SIG-M5 (cell line): ENCODE data around the gene COPS6.

Experiments used
- DNase-seq: peaks from one replicate; lab custom pipeline; 2025; lab: John Stamatoyannopoulos, UW

COPS6 gene

DNA sequence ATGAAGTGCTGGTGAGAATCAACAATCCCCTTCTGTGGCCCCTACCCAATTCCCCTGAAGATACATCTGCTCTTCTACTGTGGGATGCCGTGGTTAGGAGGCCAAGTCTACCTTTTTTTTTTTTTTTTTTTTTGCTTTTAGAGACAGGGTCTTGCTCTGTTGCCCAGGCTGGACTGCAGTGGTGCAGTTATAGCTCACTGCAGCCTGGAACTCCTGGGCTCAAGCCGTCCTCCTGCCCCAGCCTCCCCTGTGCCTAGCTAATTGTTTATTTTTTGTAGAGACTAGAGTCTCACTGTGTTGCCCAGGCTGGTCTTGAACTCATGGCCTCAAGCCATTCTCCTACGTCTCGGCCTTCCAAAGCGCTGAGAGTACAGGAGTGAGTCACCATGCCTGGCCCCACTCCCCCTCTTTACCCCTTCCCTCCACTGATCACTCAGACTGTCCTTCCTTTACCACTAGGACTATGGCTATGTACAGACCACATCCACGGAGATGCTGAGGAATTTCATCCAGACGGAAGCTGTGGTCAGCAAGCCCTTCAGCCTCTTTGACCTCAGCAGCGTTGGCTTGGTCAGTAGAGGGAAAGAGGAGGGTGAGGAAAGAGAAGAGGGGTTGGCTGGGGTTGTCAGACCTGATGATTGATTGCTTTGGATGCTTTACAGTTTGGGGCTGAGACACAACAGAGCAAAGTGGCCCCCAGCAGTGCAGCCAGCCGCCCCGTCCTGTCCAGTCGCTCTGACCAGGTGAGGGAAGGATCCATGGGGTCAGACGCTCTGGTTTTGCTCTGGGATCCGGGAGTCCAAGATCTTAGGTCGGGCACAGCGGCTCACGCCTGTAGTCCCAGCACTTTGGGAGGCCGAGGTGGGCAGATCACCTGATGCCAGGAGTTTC, 14.4 kb downstream of the COPS6 start:
- DNase-seq = no peak

DNA sequence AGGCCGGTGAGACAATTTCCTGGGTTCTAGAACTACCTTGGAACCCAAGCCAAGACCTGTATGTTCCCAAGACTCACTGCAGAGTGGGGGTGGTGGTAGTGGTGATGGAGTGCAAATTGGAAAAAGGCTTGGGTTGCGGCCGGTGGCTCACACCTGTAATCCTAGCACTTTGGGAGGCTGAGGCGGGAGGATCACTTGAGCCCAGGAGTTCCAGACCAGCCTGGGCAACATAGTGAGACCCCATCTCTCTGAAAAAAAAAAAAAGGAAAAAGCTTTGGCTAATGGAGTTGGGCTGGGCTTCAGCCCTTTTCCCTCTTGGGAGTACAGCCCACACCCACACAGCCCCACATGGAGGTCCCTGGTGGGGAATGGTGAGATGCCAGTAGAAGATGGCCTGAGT, 16.8 kb downstream of the COPS6 start:
- DNase-seq = no peak

DNA sequence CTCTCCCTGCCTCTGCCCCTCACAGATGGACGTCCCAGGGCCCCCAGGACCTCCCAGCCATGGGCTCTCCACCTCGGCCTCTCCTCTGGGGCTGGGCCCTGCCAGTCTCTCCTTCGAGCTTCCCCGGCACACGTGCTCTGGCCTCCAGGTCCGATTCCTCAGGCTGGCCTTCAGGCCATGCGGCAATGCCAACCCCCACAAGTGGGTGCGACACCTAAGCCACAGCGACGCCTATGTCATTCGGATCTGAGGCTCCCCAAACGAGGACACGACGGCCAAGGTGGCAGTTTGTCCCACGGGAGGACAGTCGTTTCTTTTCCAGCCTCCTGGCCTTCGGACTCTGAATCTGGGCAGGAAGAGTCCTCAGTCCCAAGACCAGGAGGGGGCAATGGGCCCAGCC, 17.9 kb downstream of the COPS6 start:
- no peak for DNase-seq

DNA sequence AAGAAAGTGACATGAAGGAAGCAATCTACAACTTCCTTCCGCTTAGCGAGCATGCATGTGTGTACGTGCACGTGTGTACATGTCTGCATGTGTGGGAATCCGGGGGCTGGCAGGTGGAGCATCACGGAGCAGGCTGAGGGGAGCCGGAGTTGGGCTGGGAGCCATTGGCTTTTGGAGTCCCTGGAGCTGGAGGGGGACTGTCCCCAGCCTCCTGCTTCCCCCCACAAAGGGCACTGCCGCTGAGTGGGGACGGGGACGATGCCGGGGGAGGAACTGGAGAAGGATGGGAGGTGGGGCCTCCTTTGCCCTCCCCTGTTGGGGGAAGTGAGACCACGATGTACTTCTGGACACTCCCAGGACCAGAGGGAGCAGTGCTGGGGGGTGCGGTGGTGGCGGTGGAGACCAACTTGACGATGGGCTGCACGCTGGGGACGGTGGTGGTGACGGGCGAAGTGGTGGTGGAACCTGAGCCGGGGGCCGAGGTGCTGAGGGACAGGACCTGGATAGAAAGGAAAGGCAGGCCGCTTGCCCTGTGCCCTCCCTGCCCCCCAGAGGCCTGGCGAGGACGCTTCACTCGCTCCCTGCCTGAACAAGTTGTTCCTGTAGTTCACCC, 18.5 kb downstream of the COPS6 start:
- DNase-seq = no peak

DNA sequence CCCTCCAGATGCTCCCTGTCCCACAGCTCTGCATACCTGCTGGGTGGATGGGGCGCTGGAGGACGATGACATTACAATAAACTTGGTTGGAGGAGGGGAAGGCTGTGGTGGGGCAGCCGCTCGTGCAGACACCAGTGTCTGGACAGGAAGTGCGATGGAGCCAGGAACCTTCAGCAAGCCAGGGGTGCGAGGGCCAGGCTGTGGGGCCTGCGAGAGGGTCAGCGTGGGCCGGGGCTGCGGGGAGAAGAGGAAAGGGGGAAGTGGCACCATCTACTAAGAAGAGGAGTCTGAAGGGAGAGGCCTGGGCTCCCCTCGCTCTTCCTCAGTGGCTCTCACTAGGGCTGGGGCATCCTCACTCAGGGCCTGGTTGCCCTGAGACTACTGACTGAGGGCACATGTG, 19.1 kb downstream of the COPS6 start:
- DNase-seq = no peak

DNA sequence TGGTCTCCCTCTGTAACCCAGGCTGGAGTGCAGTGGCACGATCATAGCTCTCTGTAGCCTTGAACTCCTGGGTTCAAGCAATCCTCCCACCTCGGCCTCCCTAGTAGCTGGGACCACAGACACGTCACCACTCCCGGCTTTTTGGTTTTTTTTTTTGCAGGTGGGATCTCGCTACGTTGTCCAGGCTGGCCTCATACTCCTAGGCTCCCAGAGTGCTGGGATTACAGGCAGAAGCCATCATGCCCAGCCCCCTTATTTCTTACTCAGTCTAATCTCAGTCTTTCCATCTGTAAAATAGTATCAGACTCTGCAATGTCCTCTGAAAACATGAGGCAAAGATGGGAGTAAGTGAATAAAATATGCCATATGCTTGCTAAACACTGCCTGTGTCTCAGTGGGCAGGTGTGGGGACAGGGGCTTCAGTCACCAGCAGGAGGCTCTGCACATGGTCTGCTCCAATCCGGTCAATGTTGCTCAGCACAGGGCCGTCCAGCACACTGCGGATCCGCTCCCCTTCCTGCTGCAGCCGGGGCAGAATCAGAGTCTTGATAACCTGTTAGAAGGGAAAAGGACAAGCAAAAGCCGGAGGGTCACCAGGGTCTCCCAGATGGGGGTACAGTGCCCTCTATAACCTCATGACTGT, 20.9 kb downstream of the COPS6 start:
- no peak for DNase-seq

DNA sequence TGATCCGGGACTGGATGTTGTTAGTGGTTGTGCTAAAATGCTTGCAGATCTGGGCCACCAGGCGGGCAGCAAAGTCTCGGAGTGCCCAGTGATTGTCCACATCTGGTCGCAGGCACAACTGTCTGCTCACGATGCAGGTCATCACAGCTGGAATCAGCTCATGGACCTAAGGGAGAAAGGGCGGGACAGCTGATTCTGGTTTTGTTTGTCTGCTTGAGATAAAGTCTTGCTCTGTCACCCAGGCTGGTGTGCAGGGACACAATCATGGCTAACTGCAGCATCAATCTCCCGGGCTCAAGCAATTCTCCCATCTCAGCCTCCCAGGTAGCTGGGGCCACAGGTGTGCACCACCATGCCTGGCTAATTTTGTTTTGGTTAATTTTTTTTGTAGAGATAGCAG, 22.4 kb downstream of the COPS6 start:
- DNase-seq = no peak

DNA sequence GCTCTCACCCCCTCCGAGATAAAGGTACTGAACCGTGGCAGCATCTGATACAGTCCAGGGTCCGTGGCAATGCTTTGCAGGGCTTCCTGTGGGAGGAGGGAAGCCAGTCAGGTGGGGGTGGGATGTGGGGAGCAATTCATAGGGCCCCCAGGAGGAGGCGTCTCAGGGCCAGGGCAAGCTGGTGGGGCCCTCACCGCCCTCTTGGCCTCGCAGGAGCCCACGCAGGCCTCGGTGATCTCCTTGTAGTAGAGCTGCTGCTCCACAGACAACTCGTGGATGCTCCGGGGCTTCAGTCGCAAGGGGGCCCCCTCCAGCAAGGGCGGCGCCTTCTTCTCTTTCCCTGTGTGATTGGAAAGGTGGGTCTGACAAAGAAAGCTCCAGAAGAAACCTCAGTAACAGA, 23.1 kb downstream of the COPS6 start:
- no peak for DNase-seq

DNA sequence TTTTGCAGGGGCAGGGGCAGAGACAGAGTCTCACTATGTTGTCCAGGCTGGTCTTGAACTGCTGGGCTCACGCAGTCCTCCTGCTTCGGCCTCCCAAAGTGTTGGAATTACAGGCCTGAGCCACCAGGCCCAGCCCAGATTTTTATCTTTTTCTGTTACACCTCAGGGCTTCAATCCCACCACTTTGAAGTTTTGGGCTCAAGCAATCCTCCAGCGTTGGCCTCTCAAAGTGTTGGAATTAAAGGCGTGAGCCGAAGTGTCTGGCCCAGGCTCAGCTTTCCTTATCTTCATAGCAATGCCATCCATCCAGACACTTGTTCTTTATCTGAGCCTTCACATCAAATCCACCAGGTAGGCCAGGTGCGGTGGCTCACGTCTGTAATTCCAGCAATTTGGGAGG, 26.3 kb downstream of the COPS6 start:
- no peak for DNase-seq

DNA sequence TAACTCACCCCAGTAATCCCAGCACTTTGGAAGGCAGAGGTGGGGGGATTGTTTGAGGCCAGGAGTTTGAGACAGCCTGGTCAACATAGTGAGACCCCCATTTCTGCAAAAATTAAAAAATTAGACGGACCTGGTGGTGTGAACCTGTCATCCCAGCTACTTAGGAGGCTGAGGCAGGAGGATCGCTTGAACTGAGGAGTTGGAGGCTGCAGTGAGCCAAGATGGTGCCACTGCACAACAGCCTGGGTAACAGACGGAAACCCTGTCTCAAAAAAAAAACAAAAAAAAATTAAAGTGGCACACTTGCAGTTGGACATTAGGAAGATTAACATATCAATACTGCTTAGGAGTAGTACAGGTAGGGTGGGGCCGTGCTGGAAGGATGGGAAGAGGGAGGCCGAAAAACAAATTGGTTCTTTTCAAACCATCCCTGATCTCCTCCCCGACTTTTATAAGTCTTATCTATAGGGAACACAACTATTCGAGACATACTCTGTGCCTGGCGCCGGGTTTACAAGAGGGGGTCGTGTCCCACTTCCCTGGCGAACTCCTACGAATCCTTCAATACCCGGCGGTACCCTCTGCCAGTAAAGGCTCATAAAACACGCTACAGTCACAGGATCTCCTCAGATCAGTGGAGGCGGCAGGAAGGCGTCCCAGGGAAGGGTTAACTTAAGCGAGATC, 29.8 kb downstream of the COPS6 start:
- DNase-seq = no peak

DNA sequence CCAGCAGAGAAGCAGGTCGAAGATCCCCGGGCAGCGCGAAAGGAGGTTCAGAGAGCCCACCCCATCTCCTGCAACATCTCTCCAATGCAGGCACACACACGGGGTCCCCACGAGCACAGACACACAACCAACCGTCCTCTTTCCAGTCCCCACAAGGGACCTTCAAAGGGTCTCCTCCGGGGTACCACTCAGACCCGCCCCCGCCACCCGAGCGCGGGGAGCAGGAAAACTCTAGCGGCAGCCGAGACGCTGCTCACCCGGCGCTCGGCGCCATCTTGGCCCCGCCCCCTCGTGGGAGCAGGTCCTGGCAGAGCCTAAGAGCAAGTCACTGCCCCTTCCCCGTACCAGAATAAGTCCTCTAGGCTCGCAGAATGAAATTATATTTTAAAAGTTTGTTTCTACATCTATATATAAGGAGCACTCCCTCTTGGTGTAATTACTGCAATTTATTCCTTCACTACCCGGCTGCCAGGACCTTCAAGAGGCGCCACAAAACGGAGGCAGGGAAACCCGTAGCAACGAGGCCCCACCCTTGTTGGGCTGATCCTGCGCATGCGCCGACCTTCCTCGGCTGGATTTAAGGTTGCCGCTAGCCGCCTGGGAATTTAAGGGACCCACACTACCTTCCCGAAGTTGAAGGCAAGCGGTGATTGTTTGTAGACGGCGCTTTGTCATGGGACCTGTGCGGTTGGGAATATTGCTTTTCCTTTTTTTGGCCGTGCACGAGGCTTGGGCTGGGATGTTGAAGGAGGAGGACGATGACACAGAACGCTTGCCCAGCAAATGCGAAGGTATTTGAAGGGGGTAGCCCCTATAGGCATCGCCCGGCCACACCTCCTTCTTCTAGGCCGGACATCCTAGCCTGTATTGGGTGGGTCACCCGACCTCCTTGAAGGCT, 30.6 kb downstream of the COPS6 start, which contains the start of the genes CNPY4 and TAF6:
Gene CNPY4 (plus strand): TSS at position 563 of the 898 bp plus-strand sequence. CDS start 111 bp downstream, at position 674.
Gene TAF6 (minus strand): TSS at position 287 of the 898 bp plus-strand sequence. CDS start 5,149 bp downstream, outside the sequence.
- peak; percentile 57 for DNase-seq

DNA sequence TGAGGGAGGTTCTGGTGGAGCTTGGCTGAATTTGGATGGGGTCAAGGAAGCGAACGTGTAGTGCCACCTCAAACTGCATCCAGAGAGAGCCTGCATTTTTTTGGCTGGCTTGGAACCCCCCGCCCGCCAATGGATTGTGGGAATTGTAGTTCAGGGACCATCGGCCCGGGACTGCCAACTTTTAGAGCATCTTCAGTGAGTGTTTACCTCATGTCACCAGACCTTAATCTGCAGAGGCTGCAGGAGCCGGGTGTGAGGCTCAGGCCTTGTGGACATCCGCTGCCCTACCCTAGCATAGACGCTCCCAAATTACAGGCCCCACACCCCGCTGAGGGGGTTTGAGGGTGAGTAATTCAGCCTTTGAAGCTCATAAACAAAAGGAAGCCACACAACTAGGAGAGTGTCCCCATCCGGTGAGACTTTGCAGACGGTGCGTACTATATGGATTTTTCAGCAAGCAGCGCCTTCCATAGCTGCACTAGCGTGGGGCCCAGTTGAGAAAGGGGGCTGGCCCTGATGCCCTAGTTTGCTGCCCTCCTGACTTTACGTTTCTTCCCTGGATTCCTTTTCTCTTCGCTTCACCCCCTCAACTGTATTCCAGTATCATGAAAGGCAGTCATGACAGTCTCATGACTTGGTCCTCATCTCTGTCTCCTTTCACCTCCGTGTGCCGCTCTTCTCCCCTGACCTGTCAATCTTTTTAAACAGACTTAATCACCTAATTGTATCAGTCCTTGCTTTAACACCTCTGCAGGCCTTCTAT, 31.4 kb downstream of the COPS6 start:
- no peak for DNase-seq

DNA sequence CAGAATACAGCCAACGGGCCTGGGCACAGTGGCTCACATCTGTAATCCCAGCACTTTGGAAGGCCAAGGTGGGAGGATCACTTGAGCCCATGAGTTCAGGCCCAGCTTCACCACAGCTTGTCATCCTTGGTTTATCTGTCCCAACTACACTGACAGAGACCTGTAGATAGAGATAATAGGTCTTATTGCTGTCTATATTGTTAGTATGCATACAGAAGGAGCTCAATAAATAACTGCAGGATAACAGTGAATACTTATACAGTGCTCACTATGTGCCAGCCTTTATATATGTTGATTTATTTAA, 31.9 kb downstream of the COPS6 start:
- no peak for DNase-seq

DNA sequence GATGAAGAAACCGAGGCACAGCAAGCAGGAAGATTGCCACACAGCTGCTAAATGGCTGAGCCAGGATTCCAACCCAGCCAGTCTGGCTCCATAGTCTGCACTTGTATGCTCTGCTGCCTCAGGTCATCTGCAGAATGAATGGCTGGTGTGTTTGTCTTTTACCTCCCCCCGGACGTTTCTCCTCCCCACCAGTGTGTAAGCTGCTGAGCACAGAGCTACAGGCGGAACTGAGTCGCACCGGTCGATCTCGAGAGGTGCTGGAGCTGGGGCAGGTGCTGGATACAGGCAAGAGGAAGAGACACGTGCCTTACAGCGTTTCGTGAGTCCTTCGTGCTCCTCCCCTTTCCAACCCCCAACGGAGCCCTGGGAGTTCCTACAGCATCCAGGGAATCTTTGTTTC, 33.3 kb downstream of the COPS6 start:
- DNase-seq = no peak

DNA sequence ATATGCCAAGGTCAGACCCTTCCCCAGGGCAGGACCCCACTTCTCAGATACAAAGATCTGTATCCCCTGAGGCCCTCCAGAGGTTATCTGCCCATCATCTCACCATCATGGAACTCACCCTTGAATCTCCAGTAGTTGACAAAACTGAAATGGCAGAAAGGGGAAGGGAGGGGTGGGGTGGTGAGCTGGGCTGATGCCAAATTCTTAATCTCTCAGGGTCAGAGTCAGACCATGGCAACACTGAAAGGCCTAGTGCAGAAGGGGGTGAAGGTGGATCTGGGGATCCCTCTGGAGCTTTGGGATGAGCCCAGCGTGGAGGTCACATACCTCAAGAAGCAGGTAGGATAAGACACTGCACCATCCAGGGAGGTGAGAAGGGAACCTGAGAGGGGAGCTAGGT, 33.8 kb downstream of the COPS6 start:
- no peak for DNase-seq

DNA sequence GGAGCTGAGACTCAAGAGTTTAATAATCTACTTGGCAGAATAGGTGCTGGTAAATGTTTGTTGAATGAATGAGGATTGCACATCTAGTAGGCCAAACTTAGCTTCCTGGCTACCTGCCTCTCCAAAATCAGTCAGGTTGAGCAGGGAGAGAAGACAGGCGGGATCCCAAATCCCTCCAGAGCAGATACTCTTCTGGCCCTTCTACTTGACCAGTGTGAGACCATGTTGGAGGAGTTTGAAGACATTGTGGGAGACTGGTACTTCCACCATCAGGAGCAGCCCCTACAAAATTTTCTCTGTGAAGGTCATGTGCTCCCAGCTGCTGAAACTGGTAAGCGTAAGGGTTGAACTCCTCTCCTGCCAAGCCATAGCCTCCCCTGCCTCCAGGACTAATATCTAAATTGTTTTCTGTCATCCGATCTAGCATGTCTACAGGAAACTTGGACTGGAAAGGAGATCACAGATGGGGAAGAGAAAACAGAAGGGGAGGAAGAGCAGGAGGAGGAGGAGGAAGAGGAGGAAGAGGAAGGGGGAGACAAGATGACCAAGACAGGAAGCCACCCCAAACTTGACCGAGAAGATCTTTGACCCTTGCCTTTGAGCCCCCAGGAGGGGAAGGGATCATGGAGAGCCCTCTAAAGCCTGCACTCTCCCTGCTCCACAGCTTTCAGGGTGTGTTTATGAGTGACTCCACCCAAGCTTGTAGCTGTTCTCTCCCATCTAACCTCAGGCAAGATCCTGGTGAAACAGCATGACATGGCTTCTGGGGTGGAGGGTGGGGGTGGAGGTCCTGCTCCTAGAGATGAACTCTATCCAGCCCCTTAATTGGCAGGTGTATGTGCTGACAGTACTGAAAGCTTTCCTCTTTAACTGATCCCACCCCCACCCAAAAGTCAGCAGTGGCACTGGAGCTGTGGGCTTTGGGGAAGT, 35.8 kb downstream of the COPS6 start:
- DNase-seq = no peak

DNA sequence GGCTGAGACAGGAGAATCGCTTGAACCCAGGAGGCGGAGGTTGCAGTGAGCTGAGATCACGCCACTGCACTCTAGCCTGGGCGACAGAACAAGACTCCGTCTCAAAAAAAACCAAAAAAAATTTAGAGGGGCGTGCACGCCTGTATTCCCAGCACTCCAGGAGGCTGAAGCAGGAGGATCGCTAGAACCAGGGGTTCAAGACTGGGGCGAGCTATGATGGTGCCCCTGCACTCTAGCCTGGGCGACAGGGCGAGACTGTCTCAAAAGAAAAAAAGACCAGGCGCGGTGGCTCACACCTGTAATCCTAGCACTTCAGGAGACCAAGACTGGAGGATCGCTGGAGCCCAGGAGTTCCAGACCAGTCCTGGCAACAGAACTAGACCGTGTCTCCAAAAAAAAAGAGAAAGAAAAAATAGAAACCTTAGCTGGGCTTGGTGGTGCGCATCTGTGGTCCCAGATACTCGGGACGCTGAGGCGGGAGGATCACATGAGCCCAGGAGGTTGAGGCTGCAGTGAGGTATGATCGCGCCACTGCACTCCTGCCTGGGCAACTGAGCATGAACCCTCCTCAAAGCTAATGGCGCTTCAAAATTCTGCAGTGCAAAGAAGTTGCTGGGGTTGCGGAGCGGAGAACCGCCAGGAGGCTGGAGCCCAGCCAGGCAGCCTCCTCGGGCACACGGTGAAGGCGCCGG, 37.6 kb downstream of the COPS6 start:
- DNase-seq = no peak

DNA sequence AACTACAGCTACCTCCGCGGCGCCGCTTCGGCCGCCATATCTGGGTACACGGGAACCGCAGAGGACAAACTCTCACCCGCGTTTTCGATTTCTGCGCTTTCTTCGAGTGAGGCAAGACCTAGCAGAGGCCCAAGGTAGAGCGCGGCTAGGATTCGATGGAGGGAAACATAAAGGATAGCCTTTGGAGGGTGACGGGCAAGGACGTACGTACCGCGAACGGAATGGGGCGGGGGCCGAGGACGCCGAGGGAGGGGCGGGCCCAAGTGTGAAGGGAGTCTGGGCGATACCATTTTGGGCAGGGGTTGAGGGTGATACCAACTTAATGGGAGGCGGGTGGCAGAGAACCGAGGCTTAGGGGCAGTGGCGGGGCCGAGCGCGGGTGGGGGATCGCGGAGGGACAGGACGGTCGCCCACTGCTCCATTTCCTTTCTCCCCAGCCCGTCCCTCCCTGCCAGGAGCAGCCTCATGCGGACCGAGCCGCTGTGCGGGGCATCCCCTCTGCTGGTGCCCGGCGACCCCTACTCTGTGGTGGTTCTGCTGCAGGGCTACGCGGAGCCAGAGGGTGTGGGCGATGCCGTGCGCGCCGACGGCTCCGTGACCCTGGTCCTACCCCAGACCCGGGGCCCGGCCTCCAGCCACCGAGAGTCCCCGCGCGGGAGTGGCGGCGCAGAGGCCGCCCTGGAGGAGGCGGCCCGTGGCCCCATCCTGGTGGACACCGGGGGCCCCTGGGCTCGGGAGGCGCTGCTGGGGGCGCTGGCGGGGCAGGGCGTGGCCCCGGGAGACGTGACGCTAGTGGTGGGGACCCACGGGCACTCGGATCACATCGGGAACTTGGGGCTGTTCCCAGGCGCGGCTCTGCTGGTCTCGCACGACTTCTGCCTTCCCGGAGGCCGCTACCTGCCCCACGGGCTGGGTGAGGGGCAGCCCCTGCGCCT, 38.4 kb downstream of the COPS6 start, which contains the start of gene MBLAC1:
Gene MBLAC1 (plus strand): TSS at position 37 of the 935 bp plus-strand sequence. CDS start 429 bp downstream, at position 466.
- peak; percentile 44 for DNase-seq
